ENCODE results near the gene TAF1B.

Gene TAF1B

GRCh38 chr2:9975328-9975727 is 132.1 kb downstream of the TAF1B start:
- H3F3A ChIP-seq (ENCODE audit: insufficient read depth): no peaks in the 10 kb centered on the region
- no peak overlapping the region for H2AFZ ChIP-seq (ENCODE audit: low read depth, low read length, severe bottlenecking)
- H3K27ac ChIP-seq (ENCODE audit: low read depth, low read length): no peak overlapping the region
- H3K36me3 ChIP-seq (ENCODE audit: low read length): no peaks in the 10 kb centered on the region
- no peak overlapping the region for H3K9ac ChIP-seq (ENCODE audit: low read length)
- H4K20me1 ChIP-seq (ENCODE audit: low read depth, low read length): no peaks in the 10 kb centered on the region
- H3K9me3 ChIP-seq (ENCODE audit: insufficient read depth, low read length): no peaks in the 10 kb centered on the region
- H3K79me2 ChIP-seq (ENCODE audit: insufficient read depth, low read length): no peaks in the 10 kb centered on the region
- H3K4me2 ChIP-seq (ENCODE audit: low read depth, low read length, poor library complexity, severe bottlenecking): no peak overlapping the region
- no peaks in the 10 kb centered on the region for H3K9me2 ChIP-seq (replicated peaks; ENCODE audit: insufficient read depth, low read length)
- no peaks in the 10 kb centered on the region for H3K27me3 ChIP-seq (ENCODE audit: low read length)
- no peak overlapping the region for H3K4me3 ChIP-seq (ENCODE audit: insufficient read depth, low read length, poor library complexity, severe bottlenecking)
- TF ChIP-seq CTCF (IDR thresholded peaks at IDR 0.05; ENCODE audit: insufficient read depth, low read length, poor library complexity, severe bottlenecking) (no peak), EZH2phosphoT487 (conservative IDR thresholded peaks at IDR 0.05; ENCODE audit: low read length) (no peak)

- H4K20me1 ChIP-seq (ENCODE audit: low read depth, low read length): no peaks in the 10 kb centered on the region
- no peaks in the 10 kb centered on the region for H3K27me3 ChIP-seq (ENCODE audit: low read length)
- H3K4me3 ChIP-seq (ENCODE audit: insufficient read depth, low read length, poor library complexity, severe bottlenecking): no peak overlapping the region
- TF ChIP-seq EZH2phosphoT487 (conservative IDR thresholded peaks at IDR 0.05; ENCODE audit: low read length): no peak
- no peak for TF ChIP-seq CTCF (IDR thresholded peaks at IDR 0.05; ENCODE audit: insufficient read depth, low read length, poor library complexity, severe bottlenecking)
- H3K9me3 ChIP-seq (ENCODE audit: insufficient read depth, low read length): no peaks in the 10 kb centered on the region
- H3K9me2 ChIP-seq (replicated peaks; ENCODE audit: insufficient read depth, low read length): no peaks in the 10 kb centered on the region
- H3K4me2 ChIP-seq (ENCODE audit: low read depth, low read length, poor library complexity, severe bottlenecking): no peak overlapping the region
- no peak overlapping the region for H2AFZ ChIP-seq (ENCODE audit: low read depth, low read length, severe bottlenecking)
- no peaks in the 10 kb centered on the region for H3K36me3 ChIP-seq (ENCODE audit: low read length)
- H3K27ac ChIP-seq (ENCODE audit: low read depth, low read length): no peak overlapping the region
- no peak overlapping the region for H3K9ac ChIP-seq (ENCODE audit: low read length)
- no peaks in the 10 kb centered on the region for H3K79me2 ChIP-seq (ENCODE audit: insufficient read depth, low read length)
- H3F3A ChIP-seq (ENCODE audit: insufficient read depth): no peaks in the 10 kb centered on the region
Measured at GRCh38 chr2:9975805-9976447, 132.7 kb downstream of the TAF1B start.

GRCh38 chr2:9979977-9980376 is 136.7 kb downstream of the TAF1B start:
- Histone ChIP-seq H2AFZ (ENCODE audit: low read depth, low read length, severe bottlenecking) (no peak overlapping the region), H3K36me3 (ENCODE audit: low read length) (no peaks in the 10 kb centered on the region), H4K20me1 (ENCODE audit: low read depth, low read length) (no peaks in the 10 kb centered on the region), H3K27ac (ENCODE audit: low read depth, low read length) (no peak overlapping the region), H3K4me2 (ENCODE audit: low read depth, low read length, poor library complexity, severe bottlenecking) (no peak overlapping the region), H3K27me3 (ENCODE audit: low read length) (no peaks in the 10 kb centered on the region), H3K4me3 (ENCODE audit: insufficient read depth, low read length, poor library complexity, severe bottlenecking) (no peak overlapping the region), H3K9ac (ENCODE audit: low read length) (no peak overlapping the region), H3K9me3 (ENCODE audit: insufficient read depth, low read length) (no peaks in the 10 kb centered on the region), H3F3A (ENCODE audit: insufficient read depth) (no peaks in the 10 kb centered on the region), H3K9me2 (replicated peaks; ENCODE audit: insufficient read depth, low read length) (no peaks in the 10 kb centered on the region), H3K79me2 (ENCODE audit: insufficient read depth, low read length) (no peaks in the 10 kb centered on the region)
- no peak for TF ChIP-seq CTCF (IDR thresholded peaks at IDR 0.05; ENCODE audit: insufficient read depth, low read length, poor library complexity, severe bottlenecking)
- TF ChIP-seq EZH2phosphoT487 (conservative IDR thresholded peaks at IDR 0.05; ENCODE audit: low read length): no peak

Data from SU-DHL-6 (cell line).